ENCODE measurements around the gene RBFOX2. TPM values are rescaled to one million over a fixed set of nuclear protein-coding genes. Genes with fewer than 3 reads are reported as not detected.
"Not testable (repeated sequence)": the region's sequence is repeated elsewhere in the genome, so short reads cannot be mapped to it uniquely, and the experiment has no call there.

Gene RBFOX2
- total RNA-seq, 1 donor from 2014 or later, result 58.1 TPM

- Histone ChIP-seq H3K9me3 (no peaks in the 10 kb centered on the region), H3K4me3 (no peak overlapping the region), H3K36me3 (no peaks in the 10 kb centered on the region), H3K4me1 (no peaks in the 10 kb centered on the region), H3K27ac (no peak overlapping the region), H3K27me3 (no peaks in the 10 kb centered on the region)
- DNase-seq (ENCODE audit: low spot score in 2 of 2), result no peak
- intact Hi-C loops (cut with DNase I), result no loop called here
- TF ChIP-seq CTCF (IDR thresholded peaks at IDR 0.05), result no peak
Observed at GRCh38 chr22:35792506-35792905, 236.1 kb downstream of the RBFOX2 start.

DNA sequence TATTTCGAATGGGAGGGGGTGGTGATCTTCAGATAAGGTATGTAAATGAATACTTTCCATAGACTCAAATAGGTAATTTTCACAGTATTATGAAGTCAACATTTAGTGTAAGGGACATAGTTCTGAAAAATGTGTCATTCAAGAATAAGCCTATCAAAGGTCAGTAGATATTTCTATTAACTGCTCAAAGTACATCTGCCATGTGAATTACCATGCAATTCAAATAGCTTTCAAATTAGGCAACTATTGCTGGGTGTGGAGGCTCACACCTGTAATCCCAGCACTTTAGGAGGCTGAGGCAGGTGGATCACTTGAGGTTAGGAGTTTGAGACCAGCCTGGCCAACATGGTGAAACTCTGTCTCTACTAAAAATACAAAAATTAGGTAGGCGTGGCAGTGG is 236.8 kb downstream of the RBFOX2 start:
- H3K27ac ChIP-seq; H3K27me3 ChIP-seq; H3K36me3 ChIP-seq; H3K4me1 ChIP-seq; H3K4me3 ChIP-seq; H3K9me3 ChIP-seq; DNase-seq (ENCODE audit: low spot score in 2 of 2); intact Hi-C loops (cut with DNase I): not testable (repeated sequence)

DNA sequence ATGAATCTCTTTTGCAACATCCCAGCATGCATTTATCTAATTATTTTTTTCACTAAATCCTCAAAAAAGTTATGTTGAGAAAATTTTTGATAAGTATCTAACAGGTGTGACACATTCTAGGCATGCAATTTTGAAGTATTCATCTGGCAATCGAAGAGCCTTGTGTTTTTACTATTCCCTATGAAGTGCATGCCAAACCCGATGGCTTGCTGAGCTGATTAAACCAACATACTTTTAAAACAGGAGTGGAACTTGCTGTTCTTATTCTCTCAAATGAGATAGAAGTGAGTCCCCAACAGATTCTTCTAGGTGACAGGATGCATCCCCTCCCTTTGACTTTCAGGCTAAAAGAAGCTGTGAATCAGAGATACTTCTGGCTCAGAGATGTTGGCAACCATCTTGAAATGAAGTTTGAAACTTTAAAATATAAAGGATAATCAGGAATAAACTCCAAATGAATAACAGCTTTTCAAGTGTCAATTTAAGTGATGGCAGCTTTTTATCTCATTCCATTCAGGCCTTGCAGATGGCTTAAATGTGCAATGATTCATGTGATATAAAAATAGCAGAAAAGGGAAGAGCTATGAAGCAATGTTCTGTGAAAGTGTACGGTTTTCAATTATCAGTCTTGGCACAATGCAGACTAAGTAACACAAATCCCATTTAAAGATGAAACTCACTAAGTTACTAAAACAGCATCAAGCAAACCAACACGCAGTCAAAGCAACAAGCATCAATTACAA is 243.3 kb downstream of the RBFOX2 start:
- H3K9me3 ChIP-seq, result no peaks in the 10 kb centered on the region
- no peak overlapping the region for H3K27ac ChIP-seq
- no peaks in the 10 kb centered on the region for H3K27me3 ChIP-seq
- H3K4me1 ChIP-seq, result peaks cover 6 to 43% of the 10 kb centered on the region in 2 donors
- intact Hi-C loops (cut with DNase I), result no loop called here
- no peaks in the 10 kb centered on the region for H3K36me3 ChIP-seq
- no peak for DNase-seq (ENCODE audit: low spot score in 2 of 2)
- no peak overlapping the region for H3K4me3 ChIP-seq
- no peak for TF ChIP-seq CTCF (IDR thresholded peaks at IDR 0.05)

DNA sequence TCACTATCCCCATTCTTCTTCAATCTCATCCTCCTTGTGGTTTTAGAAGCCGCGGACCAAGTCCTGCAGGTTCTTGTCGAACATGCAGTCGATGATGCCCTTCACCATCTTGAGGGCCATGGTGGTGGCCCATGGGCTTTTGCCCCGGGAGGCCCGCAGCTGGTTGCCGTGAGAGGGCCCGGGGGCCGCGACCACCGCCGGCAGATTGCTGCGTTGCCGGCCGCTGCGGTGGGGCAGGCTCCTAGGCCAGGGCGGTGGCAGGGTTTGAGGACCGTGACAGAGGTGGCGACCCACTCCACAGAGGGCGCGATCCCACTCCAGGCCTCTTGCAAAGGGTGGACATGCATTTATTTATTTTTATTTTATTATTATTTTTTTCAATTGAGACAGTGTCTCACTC is 244.0 kb downstream of the RBFOX2 start:
- intact Hi-C loops (cut with DNase I), result loop anchor here (5.0 kb wide), 2 partner anchors 53 to 138 kb away; no protein-coding TSS in a partner anchor
- no peak for DNase-seq (ENCODE audit: low spot score in 2 of 2)
- peaks cover 6 to 43% of the 10 kb centered on the region in 2 donors for H3K4me1 ChIP-seq

DNA sequence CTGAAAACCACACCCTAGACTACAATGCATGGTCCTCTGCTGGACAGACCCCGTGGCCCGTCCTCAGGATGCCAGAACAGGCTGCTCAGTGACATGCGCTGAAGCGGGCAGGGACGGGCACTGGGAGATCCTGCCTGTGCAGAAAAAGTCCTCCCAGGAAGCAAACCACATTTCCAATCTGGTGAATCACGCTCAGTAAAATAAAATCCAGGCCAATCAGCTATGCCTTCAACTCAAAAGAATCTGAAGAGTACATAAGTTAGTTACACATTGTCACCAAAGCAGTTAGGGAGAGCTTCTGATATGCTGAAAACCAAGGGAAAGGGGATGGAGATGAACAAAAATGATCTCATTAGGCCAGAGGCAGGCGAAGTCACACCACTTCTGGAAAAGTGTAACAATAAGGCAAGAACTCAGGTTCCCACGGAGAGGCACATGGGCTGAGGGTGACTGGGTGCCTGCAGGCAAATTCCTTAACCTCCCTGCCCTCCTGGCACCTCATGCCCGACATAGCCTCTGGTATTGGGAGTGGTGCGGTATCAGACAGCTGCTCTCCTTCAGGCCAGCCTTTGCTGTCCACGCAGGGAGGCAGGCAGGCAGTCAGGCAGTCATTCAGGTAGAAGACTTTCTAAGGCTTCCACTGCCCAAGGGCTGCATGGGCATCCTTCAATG is 244.5 kb downstream of the RBFOX2 start:
- Histone ChIP-seq H3K27ac (peak overlapping the region in 1 of 2 donors; percentile 26), H3K9me3 (no peaks in the 10 kb centered on the region), H3K4me3 (no peak overlapping the region), H3K36me3 (no peaks in the 10 kb centered on the region), H3K4me1 (peaks cover 6 to 43% of the 10 kb centered on the region in 2 donors), H3K27me3 (no peaks in the 10 kb centered on the region)
- intact Hi-C loops (cut with DNase I), result loop anchor here (5.0 kb wide), 2 partner anchors 53 to 138 kb away; no protein-coding TSS in a partner anchor
- TF ChIP-seq CTCF (IDR thresholded peaks at IDR 0.05), result no peak
- DNase-seq (ENCODE audit: low spot score in 2 of 2), result no peak

More for the DNA sequence above, 244.0 kb downstream of the RBFOX2 start:
- TF ChIP-seq CTCF (IDR thresholded peaks at IDR 0.05), result no peak
- Histone ChIP-seq H3K27me3 (no peaks in the 10 kb centered on the region), H3K36me3 (no peaks in the 10 kb centered on the region), H3K4me3 (no peak overlapping the region), H3K27ac (peak overlapping the region in 1 of 2 donors; percentile 26), H3K9me3 (no peaks in the 10 kb centered on the region)

GRCh38 chr22:35782504-35782903 is 246.1 kb downstream of the RBFOX2 start:
- Histone ChIP-seq H3K36me3 (no peaks in the 10 kb centered on the region), H3K27ac (peak overlapping the region; percentile 66 to 76), H3K4me1 (peaks cover 8 to 49% of the 10 kb centered on the region in 2 donors), H3K9me3 (no peaks in the 10 kb centered on the region), H3K4me3 (peak overlapping the region in 1 of 2 donors; percentile 16), H3K27me3 (no peaks in the 10 kb centered on the region)
- no peak for TF ChIP-seq CTCF (IDR thresholded peaks at IDR 0.05)
- no peak for DNase-seq (ENCODE audit: low spot score in 2 of 2)
- intact Hi-C loops (cut with DNase I), result loop anchor here (5.0 kb wide), 2 partner anchors 55 to 140 kb away; no protein-coding TSS in a partner anchor

Measured in ascending aorta (tissue), 2 donors.